ENCODE data around the gene PBX1.

PBX1 gene

DNA sequence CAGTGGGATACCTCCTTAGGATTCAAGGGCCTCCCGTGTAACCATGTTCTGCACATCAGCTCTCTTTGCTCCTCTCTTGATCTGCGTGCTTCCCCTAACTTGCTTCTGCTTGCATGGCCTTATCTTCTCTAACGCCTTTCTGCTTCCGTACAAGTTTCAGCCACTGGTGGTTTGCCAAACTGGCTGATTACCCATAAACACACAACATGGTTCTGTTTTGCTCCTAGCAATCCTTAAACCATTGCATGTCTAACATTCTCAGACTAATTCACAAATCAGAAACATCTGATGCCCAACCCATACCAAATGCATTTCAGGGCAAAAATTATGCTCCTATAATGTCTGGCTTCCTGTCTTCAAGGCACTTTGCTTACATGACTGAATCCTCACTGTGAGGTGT, 166.4 kb downstream of the PBX1 start:
- DNase-seq (ENCODE audit: low spot score) = no peak

DNA sequence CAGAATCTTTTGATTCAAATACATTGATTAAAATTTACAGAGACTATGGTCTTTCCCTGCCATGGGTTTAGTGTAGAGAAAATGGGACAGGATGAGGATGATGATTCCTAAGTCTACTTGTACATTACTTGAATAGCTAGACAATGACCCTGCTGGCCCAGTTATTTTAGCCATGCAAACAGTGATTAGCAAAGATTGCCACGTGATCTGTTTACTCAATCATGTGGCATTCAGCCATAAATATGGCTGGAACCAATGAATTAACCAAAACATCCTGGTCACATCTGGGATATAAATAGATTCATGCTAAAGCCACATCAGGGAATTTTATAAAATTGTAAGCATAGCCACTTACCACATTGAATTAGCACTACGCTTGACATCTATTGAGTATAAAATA, 167.3 kb downstream of the PBX1 start:
- no peak for DNase-seq (ENCODE audit: low spot score)

DNA sequence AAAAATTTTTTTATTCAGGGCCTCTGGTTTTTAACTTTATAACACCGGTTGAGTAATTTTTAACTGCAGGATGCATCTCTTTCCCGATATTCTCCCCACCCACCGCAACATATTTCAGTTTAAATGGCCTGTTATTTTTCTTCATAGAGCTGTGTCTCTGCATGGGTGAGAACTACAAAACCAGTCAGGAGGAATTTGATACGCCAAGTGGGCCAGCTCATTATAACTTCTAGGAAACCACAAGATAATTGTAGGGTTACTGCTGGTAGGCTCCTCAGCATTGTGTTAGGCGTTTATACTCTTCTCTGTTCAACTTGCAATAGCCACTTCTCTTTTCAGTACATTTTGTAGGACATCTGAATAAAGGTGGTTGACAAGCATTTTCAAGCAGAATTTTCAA, 169.7 kb downstream of the PBX1 start:
- no peak for DNase-seq (ENCODE audit: low spot score)

DNA sequence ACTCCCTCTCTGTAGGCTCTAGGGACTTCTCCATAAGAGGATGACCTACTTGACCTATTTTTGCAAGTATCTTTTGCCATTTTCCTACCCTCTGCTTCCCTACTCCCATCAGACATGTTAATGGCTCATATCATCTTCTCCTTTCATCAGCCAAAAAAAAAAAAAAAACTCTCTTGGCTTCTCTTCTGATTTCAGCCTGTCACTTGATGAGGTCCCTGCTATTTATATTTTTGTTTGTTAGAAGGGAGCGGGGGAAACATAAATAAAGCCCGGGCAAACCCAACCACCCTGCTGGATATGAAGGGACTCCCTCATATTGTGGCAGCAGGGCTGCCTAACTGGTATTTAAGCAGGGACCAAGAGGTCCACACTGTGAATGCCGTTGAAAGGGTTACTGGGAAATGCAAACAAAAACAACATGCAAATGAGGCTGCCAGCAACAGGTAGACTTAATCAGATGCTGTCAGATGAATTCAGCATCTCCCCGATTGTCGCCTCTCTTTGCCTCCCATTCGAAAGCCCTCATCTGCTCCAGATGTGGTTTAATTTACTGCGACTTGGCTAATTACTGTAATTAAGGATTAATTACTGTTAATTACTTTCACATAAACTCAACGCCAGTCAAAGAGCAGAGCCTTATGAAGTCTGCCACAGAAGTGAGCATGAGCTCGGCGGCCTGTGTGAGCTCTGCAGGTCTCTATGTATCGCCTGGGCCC, 172.3 kb downstream of the PBX1 start:
- DNase-seq (ENCODE audit: low spot score) = no peak

DNA sequence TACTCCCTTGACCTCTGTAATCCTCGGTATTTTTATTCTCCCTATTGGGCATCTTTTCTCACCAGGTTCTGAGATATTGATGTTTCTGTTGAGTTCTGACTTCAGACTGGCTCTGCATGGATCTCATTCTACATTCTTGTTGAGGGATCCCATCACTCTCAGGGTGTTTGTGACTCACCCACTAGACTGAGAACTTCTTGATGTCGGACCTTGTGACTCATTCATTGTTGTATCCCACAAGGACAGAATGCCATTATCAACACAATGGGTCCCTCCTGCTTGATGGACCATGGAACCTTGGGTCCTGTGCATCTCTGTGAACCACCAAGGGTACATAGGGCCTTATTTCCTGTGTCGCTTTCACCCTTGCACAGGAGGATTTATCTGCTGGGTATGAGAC, 174.1 kb downstream of the PBX1 start:
- DNase-seq (ENCODE audit: low spot score) = no peak

DNA sequence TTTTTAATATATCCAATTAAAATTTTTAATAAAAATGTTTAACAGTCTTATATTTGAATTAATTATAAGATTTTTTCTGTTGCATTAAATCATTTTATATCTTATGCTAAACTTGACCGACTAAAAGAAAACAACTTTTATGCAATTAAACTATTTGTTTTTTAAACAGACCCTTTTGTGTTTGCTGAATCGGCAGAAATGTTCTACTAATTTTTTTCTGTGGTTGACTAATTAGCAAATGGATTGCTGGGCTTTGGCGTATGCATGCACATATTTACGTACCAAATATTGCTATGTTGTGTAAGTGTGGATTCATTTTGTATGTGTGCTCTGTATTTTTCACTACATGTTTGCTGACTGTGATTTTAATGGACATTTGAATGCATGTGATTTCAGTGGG, 174.8 kb downstream of the PBX1 start:
- no peak for DNase-seq (ENCODE audit: low spot score)

DNA sequence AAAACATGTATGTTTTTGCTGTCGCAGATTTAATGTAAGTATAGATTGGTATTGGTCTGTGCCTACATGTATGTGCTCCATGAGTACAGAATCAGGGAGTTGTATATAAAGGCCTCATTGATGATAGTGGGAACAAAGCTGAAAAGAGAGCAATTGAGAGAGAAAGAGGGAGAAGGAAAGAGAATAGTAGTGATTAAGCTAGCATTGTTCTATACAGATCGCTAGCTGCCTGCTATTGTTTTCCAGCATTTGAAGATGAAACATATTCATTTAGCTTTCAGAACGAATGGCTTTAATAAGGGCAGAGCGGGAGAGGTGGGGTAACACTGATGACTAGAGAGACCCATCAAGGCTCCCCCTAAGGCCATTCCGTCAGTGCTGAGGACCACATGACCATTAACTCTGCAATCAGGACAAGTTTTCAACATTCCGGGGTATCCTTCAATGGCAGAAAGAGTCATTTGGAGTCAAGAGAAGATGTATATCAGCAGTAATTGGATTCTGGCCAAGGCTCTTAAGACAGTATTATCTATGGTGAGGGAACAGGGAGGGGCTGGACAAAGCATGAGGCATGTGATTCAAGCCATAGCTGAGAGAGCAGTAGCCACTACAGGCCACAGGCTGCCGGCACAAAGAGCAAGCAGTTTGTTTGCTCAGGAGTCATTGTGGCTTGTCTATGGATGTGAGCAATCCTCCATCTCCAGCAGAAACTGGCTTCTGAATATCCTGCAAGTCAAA, 176.5 kb downstream of the PBX1 start:
- DNase-seq (ENCODE audit: low spot score) = no peak

DNA sequence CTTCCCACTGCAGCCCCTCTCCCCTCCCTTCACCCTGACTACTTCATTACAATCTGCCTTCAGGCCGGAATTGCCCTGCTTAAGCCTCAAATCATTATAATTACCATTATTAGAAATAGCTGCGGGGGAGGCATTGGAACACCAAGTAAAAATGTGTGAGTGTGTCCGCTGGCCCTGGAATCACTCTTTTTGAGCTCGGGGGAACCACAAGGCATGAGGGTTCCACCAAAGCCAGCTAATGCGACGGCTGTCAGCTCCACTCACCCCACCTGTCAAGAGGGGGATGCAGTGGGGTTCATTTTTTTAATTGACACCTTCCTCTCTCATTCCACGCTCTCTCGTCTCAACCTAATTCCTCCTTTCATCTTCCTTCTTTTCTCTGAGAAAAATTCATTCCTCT, 177.2 kb downstream of the PBX1 start:
- no peak for DNase-seq (ENCODE audit: low spot score)

DNA sequence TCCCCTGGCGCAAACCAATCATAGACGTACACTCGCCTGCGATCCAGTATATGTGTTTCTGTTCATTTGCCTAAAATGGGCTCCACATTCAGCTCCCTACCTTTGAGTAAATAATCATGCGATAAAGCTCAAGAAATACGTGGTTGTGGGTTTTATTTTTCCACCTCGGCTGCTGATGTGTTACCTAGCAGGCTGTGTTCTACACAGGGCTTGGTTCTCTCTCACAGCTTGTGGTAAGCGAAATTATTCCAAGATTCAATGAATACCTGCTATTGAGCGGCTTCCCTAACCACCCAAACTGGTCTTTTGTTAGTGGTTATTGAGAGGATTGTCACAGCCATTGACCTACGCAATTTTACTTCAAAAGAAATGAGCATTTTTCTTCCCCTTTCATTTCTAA, 180.2 kb downstream of the PBX1 start:
- DNase-seq (ENCODE audit: low spot score) = no peak

DNA sequence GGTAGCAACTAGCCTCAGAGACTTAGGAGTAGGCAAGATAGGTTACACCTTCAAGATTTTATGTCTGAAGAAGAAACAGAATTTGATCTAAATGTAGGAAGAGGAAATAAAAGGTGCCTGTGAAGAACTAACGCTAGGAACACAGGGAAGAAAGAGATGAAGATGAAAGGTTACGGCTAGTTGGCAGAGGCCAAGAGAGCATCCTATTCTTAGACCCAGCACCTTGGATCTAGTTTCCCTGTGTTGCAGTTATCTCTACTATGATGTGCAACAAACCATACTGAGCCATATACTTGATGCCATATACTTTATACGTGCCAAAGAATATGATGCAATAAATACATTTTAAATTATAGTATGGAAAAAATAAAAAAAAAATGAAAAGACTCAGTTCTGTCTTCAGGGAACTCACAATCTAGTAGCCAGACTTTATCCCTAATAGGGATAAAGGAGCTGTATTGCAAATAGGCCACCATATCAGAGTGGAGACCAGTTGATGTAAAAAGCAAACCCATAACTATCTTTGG, 181.1 kb downstream of the PBX1 start:
- no peak for DNase-seq (ENCODE audit: low spot score)

DNA sequence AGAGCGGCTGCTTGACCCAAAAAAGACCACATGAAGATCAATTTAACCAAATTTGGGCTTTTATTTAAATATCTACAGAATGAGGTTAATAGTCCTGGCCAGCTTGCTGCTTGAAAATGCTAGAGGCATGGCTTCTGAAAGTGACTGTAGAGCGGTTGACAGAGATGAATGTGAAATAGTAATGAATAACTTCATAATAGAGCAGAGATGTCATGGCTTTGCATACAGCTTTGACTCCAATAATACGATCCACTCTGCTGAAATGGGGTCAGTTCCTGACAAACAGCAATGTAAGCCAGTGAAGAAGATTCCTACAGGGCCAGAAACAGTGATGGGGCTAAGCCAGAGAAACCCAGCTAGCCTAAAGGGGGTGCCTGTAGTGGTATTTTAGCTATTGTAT, 183.8 kb downstream of the PBX1 start:
- DNase-seq (ENCODE audit: low spot score) = no peak

DNA sequence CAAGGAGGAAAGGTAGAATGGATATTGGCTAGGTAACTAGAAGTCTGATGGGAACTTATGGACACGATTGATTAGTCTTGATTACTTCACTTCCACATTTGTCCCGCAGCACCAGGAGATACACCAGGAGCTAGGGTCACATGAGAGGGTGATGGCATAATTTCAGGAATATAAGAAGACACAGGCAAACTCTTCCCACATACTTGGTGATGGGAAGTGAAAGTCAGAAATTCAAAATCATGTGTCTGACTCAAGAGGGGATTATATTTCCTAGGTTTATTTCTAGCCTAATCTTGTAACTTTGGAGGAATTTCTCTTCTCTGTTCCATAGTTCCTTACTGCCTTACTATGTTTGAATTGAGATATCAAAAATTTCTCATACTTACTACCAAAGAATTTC, 185.0 kb downstream of the PBX1 start:
- no peak for DNase-seq (ENCODE audit: low spot score)

DNA sequence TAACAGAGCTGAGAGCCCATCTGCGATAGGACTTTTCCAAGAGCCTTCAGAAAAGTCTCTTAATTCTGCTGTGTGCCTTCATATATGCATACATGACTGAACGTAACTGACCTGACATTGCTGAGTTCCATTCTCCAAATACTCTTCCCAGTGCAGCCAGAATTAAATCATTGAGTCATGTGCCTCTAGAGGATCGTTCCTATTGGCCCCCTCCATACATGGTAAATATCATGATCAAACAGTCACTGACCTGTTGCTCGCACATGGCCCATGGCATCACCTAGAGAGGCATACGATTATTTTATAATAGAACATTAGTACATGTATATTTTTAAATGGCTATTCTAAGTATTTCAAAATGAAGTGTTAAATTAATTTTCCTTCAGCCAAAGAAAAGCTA, 186.8 kb downstream of the PBX1 start:
- no peak for DNase-seq (ENCODE audit: low spot score)

DNA sequence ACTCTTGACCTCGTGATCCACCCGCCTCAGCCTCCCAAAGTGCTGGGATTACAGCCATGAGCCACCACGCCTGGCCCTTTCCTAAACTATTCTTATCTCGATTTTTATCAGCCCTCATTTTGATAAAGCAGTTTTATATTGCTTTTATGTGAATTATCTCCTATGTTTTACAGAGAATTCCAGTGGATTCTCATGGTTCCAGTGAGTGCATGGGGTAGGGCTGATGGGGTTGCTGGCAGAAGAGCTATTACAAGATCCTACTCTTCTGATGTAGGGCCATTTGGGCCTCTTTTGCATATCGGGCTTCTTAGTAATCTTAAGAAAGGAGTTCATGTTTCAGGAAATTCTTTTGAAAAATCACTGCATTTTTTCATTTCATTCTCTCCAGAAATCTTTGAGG, 187.6 kb downstream of the PBX1 start:
- DNase-seq (ENCODE audit: low spot score) = no peak

DNA sequence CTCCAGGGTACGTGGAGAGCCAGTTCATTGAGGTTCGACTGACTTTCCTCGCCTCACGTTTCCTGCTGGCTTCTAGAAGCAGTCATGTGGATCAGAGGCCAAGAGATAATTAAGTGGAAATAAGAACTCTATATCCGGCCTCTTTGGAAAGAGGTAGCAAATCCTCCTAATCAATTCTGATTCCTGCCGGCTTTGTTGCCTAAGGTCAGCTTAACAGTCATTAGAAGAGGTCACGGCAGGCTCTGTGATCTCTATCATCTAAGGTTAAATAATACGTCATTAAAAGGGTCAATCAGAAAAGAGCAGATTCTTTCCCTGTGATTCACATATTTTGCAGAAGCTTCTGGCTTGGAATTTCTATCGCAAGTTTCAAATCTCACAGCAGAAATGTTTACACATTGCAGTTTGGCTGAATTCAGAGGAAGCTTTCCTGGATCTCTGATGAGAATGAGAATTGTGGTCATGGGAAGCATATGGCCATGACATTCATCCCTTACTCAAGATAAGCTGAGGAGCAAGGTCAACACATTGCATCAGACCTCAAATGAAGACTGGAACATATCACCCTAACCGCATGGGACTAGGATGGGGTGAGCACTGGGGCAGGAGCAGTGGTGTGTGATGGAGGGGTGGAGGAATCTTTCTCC, 189.4 kb downstream of the PBX1 start:
- peak; percentile 14 for DNase-seq (ENCODE audit: low spot score)

DNA sequence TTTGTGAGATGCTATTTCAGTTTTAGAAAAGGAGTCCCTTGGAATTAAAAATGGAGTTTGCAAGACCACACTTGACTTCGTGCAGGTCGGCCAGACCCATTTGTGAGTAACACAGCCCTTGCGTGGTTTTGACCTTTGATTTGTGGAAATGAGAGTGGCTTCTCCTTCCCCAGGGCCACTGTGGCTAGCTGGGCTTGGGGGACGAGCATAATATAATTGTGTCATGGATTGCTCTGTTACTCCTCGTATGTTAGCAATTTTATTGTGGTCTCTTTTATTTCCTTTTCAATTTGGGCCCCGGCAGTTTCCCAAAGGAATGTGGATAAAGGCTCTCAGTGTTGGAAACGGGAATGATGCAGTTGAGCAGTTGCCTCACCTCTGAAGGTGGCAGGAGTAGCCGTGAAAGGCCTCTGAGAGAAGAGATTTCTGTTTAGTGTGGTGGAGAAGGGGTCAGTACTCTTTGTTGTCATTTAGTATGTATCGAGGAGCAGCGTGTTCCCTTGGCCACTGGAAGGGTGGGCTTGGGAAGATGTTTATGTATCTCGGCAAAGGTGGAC, 194.6 kb downstream of the PBX1 start:
- DNase-seq (ENCODE audit: low spot score) = no peak

DNA sequence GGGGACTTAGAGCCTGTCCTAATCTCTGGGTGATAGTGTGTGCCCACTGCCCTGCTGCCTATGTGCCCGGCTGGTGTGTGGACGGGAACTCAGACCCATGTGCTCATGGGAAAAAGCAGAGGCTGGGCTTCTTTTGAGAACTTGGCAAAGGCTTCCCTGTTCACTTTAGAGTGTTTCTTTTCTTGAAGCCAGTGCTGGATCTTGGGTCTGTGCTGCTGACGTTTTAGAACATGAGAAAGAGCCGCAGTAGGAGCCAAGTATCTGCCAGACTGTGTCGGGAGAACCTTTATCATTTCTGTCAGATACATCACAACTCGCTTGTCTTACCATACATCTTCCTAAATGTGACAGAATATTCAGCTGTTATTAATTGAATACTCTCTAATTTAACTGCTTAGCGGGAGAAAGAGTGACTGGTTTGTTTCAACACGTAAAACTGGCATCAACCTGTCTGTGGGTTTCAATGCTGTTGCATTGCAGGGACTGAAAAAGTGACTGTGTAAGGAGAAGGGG, 195.2 kb downstream of the PBX1 start:
- DNase-seq (ENCODE audit: low spot score) = no peak

DNA sequence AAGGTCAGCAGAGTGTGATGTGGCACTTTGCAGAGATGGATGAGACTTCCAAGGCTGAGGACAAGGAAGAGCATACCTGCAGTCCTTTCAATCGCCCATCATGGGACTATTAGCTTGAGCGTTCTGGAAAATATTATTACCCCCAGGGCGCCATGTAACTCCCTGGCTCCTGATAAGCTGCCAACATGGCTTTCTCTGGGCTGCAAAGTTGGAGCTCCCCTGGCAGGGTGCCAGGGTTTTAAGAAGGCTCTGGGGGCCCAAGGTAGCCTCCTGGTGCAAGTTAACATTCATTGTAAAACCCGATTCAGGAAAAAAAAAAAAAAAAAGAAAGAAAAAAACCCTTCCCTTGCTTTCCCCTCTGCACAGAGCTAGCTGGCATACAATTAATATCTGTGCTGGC, 196.7 kb downstream of the PBX1 start:
- no peak for DNase-seq (ENCODE audit: low spot score)

DNA sequence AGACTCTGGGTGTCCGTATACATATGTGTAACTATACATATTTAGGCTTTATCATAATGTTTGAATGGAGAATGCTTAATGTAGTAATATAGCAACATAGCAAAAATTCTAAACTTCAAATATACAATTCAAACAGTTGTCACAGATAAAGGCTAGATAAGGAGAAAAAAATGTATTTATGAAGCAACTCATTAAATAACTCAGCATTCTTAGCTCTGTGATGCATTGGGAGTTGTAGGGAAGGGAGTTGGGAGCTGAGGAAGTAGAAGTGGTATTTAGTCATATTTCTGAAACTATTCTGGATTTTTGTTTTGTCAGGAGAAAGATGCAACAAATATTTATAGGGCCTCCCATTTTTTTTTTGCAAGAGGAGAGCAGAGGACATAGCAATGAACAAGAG, 197.8 kb downstream of the PBX1 start:
- DNase-seq (ENCODE audit: low spot score) = no peak

DNA sequence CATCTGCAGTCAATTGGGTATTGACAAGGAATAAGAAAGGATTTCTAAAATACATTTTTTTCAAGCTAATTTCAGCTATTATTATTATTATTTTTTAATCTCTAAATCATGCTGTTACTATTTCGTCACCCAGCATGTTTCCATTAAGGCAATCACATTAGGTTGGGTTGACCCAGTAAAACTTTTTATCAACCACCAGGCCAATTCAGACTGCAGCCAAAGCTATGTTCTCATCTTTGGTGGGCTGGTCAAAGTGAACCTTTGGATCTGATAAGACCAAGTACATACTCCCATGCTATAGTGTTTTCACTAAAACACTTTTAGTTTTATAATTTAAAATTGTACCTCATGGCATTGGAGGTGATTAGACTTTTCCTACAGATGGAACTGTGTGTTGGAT, 198.6 kb downstream of the PBX1 start:
- no peak for DNase-seq (ENCODE audit: low spot score)

DNA sequence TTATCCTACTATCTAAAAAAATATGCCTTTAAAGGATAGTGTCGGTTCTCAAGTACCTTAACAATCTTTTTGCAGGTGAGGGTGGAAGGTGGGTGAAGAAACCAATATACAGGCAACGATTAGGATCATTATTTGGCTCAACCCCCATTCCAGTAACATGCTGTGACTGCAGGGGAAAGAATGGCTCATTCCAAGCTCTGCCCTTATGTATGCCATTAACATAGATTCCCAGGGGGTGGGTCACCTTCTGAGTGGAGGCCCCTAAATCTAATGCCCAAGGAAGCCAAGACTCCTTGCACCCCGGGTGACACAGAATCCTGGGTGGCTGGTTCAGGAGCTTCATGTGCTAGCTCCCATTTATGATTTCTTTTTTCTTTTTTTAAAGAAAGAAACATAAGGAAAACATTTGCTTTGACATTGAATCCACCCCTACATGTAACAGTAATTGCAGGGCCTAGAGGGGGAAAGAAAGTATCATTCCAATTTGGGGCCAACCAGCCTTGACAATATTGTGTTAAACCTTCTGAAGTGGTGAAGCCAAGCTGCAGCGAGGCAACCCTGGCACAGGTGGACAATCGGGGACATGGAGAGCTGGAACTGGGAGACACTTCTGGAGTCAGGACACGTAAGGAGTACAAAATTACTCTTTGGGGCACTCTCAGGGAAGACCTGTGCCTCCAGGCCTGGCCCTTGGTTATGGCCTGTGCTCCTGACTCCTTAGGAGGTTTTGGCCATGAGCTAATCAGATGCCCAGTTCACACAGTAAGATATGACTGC, 200.3 kb downstream of the PBX1 start:
- no peak for DNase-seq (ENCODE audit: low spot score)

DNA sequence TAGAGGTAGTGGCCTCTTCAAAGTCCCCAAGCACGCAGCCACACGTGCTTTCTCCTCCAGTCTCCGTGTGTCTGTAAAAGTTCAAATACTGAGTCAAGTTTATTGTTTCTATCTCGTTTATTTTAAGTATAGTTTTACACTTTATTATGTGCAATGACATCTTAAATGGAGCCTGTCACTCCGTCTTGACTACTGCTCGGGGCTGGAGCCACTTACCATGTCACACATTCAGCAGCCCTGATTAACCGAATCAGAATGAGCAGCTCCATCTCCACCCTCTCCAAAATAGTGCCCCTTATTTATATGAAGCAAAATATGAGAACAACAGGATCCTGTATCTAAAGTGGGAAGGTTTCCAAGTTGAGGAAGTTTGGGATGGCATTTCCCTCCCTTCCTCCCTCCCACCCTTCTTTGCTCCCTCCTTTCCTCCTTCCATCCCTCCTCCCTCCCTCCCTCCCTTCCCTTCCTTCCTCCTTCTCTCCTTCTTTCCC, 201.0 kb downstream of the PBX1 start:
- no peak for DNase-seq (ENCODE audit: low spot score)

Data from HuH-7 (cell line).